PC-9 (cell line): ENCODE results near the gene OR5M3. TPM values are rescaled to one million over a fixed set of nuclear protein-coding genes. Genes with fewer than 3 reads are reported as not detected.

ENCODE experiments used
- BruUV-seq: library from RNA; stranded (reverse); fragments of 400-500 nt; replicated peaks from 2 replicates; lab custom pipeline; 2021; lab: Mats Ljungman, UMichigan
- CTCF ChIA-PET: fragments of 300-600 bp; sonication (Branson Sonifier 250); formaldehyde crosslinking; loops from one replicate; lab custom pipeline; 2022; ENCODE audit warnings: antibody characterized with exemption; lab: Charles Lee
- POLR2A ChIA-PET: fragments of 300-600 bp; sonication (Branson Sonifier 250); formaldehyde crosslinking; loops from one replicate; lab custom pipeline; 2022; ENCODE audit warnings: antibody characterized with exemption; ENCODE audit not compliant: unreplicated experiment; lab: Charles Lee
- DNase-seq, 2 experiments: peaks; one replicate each; pipeline versions ENCODE4 v3.0.0 to v3.0.0-alpha.2; 2015 to 2022; ENCODE audit warnings: mixed read lengths in 1 of 2
- H2AFZ ChIP-seq: fragments of 200-600 bp; sonication (generic); 2 replicates; pipeline ENCODE4 v1.8.1; 2017; ENCODE audit warnings: antibody characterized with exemption
- H3F3A ChIP-seq: fragments of 200-600 bp; sonication (generic); 2 replicates; pipeline ENCODE4 v1.8.1; 2017; ENCODE audit warnings: antibody characterized with exemption, mild to moderate bottlenecking, low read depth; ENCODE audit not compliant: insufficient read depth
- H3K27ac ChIP-seq: fragments of 200-600 bp; sonication (generic); 2 replicates; pipeline ENCODE4 v1.6.1; 2016; ENCODE audit warnings: mixed run types
- H3K27me3 ChIP-seq: fragments of 200-600 bp; sonication (generic); 2 replicates; pipeline ENCODE4 v1.6.1; 2016; ENCODE audit warnings: low read depth, mixed run types; ENCODE audit not compliant: insufficient read depth
- H3K36me3 ChIP-seq: fragments of 200-600 bp; sonication (generic); 2 replicates; pipeline ENCODE4 v1.6.1; 2016; ENCODE audit warnings: low read depth, mixed run types
- H3K4me1 ChIP-seq: fragments of 200-600 bp; sonication (generic); replicated peaks from 2 replicates; pipeline ENCODE4 v1.6.1; 2016; ENCODE audit warnings: mixed run types; ENCODE audit not compliant: insufficient read depth
- H3K4me2 ChIP-seq: fragments of 200-600 bp; sonication (generic); 2 replicates; pipeline ENCODE4 v1.6.1; 2017; ENCODE audit warnings: mixed run types
- H3K4me3 ChIP-seq: fragments of 200-600 bp; sonication (generic); 2 replicates; pipeline ENCODE4 v1.6.1; 2016; ENCODE audit warnings: mixed run types
- H3K79me2 ChIP-seq: fragments of 200-600 bp; sonication (generic); 2 replicates; pipeline ENCODE4 v1.6.1; 2017; ENCODE audit warnings: low read depth, mixed run types
- H3K9me2 ChIP-seq: fragments of 200-600 bp; sonication (generic); 2 replicates; pipeline ENCODE4 v1.8.1; 2017; ENCODE audit warnings: mild to moderate bottlenecking; ENCODE audit not compliant: insufficient read depth
- H3K9me3 ChIP-seq: fragments of 200-600 bp; sonication (generic); 2 replicates; pipeline ENCODE4 v1.8.1; 2016; ENCODE audit warnings: low read depth; ENCODE audit not compliant: insufficient read depth
- H4K20me1 ChIP-seq: fragments of 200-600 bp; sonication (generic); 2 replicates; pipeline ENCODE4 v1.8.1; 2017; ENCODE audit not compliant: insufficient read depth
- EZH2 ChIP-seq: fragments of 200-600 bp; sonication (generic); IDR thresholded peaks from 2 replicates; pipeline ENCODE4 v1.8.0; 2017; ENCODE audit warnings: antibody characterized with exemption, low read depth
- intact Hi-C: fragments of 100-400 bp; cut with micrococcal nuclease; formaldehyde crosslinking; loops from one replicate; pipeline ENCODE4 v1.10.0; 2022; ENCODE audit not compliant: unreplicated experiment
- total RNA-seq: library from RNA; stranded (reverse); gene quantifications from 2 replicates; pipeline ENCODE4 v1.2.3, GENCODE V29; 2021
- TF ChIP-seq, protein P1 (sequence below): fragments of 200-600 bp; sonication (generic); conservative IDR thresholded peaks from 2 replicates; pipeline ENCODE4 v1.6.1; 2017; ENCODE audit warnings: mixed run types, antibody characterized with exemption, mild to moderate bottlenecking, moderate library complexity

OR5M3 gene
- total RNA-seq, 1 experiment from 2014 or later = not detected

DNA sequence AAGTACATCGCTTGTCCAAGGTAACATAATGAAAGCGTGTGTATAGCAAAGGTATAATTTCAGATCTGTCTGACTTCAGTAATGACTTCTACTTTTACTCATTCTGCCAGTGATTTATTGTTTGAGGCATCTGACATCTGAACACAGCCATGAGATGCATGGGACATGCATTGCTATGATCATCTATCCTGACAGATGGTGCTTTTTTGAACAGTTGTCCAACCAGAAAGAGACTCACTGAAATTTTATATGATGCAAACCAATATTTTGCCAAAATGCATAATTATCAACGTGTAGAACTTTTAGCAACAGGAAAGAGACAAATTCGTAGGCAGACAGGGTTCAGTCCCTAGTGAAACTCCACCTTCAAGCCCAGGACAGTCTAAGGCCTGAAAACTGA, 19.6 kb downstream of the OR5M3 start:
- Histone ChIP-seq H3K4me3 (no peak overlapping the region), H3K27me3 (no peaks in the 10 kb centered on the region), H3K36me3 (no peaks in the 10 kb centered on the region), H3K27ac (no peak overlapping the region), H4K20me1 (no peaks in the 10 kb centered on the region), H3K9me3 (no peaks in the 10 kb centered on the region), H3K4me1 (no peaks in the 10 kb centered on the region), H2AFZ (no peak overlapping the region), H3K79me2 (no peaks in the 10 kb centered on the region), H3K9me2 (no peaks in the 10 kb centered on the region), H3K4me2 (no peak overlapping the region), H3F3A (no peaks in the 10 kb centered on the region)
- intact Hi-C loops = no loop called here
- DNase-seq = no peak
- BruUV-seq = no TSS peak
- POLR2A ChIA-PET = no interaction called here
- TF ChIP-seq EZH2 = no peak
- TF ChIP-seq, protein P1, sequence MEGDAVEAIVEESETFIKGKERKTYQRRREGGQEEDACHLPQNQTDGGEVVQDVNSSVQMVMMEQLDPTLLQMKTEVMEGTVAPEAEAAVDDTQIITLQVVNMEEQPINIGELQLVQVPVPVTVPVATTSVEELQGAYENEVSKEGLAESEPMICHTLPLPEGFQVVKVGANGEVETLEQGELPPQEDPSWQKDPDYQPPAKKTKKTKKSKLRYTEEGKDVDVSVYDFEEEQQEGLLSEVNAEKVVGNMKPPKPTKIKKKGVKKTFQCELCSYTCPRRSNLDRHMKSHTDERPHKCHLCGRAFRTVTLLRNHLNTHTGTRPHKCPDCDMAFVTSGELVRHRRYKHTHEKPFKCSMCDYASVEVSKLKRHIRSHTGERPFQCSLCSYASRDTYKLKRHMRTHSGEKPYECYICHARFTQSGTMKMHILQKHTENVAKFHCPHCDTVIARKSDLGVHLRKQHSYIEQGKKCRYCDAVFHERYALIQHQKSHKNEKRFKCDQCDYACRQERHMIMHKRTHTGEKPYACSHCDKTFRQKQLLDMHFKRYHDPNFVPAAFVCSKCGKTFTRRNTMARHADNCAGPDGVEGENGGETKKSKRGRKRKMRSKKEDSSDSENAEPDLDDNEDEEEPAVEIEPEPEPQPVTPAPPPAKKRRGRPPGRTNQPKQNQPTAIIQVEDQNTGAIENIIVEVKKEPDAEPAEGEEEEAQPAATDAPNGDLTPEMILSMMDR = no peak
- CTCF ChIA-PET = no interaction called here

Other genes starting within 250 kb of the OR5M3 start
- not detected in 2 replicates for gene OR5T2, start 239.1 kb downstream of the OR5M3 start, total RNA-seq
- gene OR5T3, start 221.1 kb downstream of the OR5M3 start, total RNA-seq = not detected in 2 replicates
- gene OR5T1, start 199.2 kb downstream of the OR5M3 start, total RNA-seq = not detected in 2 replicates
- not detected in 2 replicates for gene OR8H1, start 181.1 kb downstream of the OR5M3 start, total RNA-seq
- not detected in 2 replicates for gene OR8K3, start 158.2 kb downstream of the OR5M3 start, total RNA-seq
- gene OR8K1, start 127.3 kb downstream of the OR5M3 start, total RNA-seq = not detected in 2 replicates
- not detected in 2 replicates for gene OR8J1, start 119.1 kb downstream of the OR5M3 start, total RNA-seq
- not detected in 2 replicates for gene OR8U1, start 97.7 kb downstream of the OR5M3 start, total RNA-seq
- gene OR5AL1, start 60.7 kb downstream of the OR5M3 start, total RNA-seq = not detected in 2 replicates
- gene OR5M8, start 18.0 kb upstream of the OR5M3 start, total RNA-seq = not detected in 2 replicates
- gene OR5M11, start 69.9 kb upstream of the OR5M3 start, total RNA-seq = not detected in 2 replicates
- not detected in 2 replicates for gene OR5M10, start 104.4 kb upstream of the OR5M3 start, total RNA-seq
- not detected in 2 replicates for gene OR5M1, start 141.5 kb upstream of the OR5M3 start, total RNA-seq
- not detected in 2 replicates for gene OR5AP2, start 169.1 kb upstream of the OR5M3 start, total RNA-seq
- gene OR5AR1, start 190.3 kb upstream of the OR5M3 start, total RNA-seq = not detected in 2 replicates
- gene OR9G1, start 225.7 kb upstream of the OR5M3 start, total RNA-seq = not detected in 2 replicates